Fibroblast of villous mesenchyme (primary cell): Measurements from ENCODE around the gene HCN2. TPM values are rescaled to one million over a fixed set of nuclear protein-coding genes. Genes with fewer than 3 reads are reported as not detected.

Experiments used
- DNase-seq: peaks from one replicate; pipeline ENCODE4 v3.0.0-alpha.2; 2010; ENCODE audit warnings: low read depth
- H3K4me3 ChIP-seq: 2 replicates; pipeline ENCODE4 v1.5.1; 2011; ENCODE audit warnings: low read depth, mild to moderate bottlenecking, low read length
- total RNA-seq: library from RNA; depleted of rRNA; stranded (reverse); fragments of >200 nt; gene quantifications from 2 replicates; pipeline ENCODE4 v1.2.3, GENCODE V29; 2012
- TF ChIP-seq, protein P1 (sequence below): IDR thresholded peaks from 2 replicates; pipeline ENCODE4 v1.5.1; 2012; ENCODE audit warnings: low read depth, mild to moderate bottlenecking, low read length; ENCODE audit not compliant: insufficient read depth

HCN2 gene
- total RNA-seq, 1 donor = 0.86 TPM

DNA sequence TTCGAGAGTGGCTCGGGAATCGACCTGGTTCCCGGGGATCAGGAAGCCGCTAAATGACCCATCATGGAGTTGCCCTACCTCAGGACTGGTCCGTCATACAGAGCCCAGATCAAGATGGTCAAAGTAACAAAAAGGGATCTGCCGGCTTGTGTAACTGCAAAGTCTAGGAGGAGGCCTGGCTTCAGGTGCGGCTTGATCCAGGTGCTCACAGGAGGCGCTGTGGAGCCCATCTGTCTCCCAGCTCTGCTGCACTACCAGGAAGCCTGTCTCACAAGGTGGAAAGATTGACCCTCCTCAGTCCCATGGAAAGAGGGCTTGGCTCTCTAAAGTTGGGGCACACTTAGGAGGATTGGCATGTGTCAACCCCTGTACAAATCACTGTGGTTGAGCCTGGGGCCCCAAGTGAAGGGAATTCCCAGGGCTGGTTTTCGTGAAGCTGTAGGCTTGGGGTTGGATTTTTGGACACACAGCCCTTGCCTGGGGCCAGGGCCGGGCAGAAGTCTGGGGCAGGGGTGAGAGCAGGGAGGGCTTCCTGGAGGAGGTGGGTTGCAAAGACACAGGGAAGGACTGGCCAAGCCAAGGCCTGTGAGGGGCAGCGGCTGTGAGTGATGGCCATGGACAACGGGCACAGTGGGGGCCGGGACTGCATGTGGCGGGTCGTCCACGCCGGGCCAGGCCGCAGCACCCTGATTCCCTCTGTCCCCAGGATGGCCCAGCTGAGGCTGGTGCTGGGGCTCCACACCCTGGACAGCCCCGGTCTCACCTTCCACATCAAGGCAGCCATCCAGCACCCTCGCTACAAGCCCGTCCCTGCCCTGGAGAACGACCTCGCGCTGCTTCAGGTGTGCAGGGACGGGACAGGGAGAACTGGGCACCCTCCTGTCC, 41.6 kb upstream of the HCN2 start:
- TF ChIP-seq, protein P1, sequence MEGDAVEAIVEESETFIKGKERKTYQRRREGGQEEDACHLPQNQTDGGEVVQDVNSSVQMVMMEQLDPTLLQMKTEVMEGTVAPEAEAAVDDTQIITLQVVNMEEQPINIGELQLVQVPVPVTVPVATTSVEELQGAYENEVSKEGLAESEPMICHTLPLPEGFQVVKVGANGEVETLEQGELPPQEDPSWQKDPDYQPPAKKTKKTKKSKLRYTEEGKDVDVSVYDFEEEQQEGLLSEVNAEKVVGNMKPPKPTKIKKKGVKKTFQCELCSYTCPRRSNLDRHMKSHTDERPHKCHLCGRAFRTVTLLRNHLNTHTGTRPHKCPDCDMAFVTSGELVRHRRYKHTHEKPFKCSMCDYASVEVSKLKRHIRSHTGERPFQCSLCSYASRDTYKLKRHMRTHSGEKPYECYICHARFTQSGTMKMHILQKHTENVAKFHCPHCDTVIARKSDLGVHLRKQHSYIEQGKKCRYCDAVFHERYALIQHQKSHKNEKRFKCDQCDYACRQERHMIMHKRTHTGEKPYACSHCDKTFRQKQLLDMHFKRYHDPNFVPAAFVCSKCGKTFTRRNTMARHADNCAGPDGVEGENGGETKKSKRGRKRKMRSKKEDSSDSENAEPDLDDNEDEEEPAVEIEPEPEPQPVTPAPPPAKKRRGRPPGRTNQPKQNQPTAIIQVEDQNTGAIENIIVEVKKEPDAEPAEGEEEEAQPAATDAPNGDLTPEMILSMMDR = no peak
- no peak overlapping the region for H3K4me3 ChIP-seq
- DNase-seq = no peak

DNA sequence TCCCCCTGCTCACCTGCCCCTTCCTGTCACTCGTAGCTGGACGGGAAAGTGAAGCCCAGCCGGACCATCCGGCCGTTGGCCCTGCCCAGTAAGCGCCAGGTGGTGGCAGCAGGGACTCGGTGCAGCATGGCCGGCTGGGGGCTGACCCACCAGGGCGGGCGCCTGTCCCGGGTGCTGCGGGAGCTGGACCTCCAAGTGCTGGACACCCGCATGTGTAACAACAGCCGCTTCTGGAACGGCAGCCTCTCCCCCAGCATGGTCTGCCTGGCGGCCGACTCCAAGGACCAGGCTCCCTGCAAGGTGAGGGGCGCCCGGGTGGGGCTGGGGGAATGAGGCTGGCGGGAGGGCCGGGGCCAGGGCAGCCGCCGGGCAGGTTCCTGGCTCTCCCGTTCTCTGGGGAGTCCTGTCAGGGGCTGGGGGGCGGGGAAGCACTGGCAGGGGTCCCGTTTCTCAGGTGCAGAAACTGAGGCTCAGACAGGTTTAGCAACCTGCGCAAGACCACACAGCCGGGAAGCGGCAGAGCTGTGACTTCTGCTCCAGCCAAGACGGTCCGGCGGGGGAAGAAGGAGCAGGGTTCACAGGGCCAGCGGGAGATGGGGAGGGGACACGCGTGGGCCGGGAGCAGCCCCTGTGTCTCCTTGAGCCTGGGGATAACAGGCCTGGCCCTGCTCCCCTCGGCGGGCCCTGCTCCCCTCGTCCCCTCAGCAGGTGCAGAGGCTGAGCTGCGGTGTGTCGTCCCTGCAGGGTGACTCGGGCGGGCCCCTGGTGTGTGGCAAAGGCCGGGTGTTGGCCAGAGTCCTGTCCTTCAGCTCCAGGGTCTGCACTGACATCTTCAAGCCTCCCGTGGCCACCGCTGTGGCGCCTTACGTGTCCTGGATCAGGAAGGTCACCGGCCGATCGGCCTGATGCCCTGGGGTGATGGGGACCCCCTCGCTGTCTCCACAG, 40.5 kb upstream of the HCN2 start:
- TF ChIP-seq, protein P1 = no peak
- no peak for DNase-seq
- H3K4me3 ChIP-seq = no peak overlapping the region

DNA sequence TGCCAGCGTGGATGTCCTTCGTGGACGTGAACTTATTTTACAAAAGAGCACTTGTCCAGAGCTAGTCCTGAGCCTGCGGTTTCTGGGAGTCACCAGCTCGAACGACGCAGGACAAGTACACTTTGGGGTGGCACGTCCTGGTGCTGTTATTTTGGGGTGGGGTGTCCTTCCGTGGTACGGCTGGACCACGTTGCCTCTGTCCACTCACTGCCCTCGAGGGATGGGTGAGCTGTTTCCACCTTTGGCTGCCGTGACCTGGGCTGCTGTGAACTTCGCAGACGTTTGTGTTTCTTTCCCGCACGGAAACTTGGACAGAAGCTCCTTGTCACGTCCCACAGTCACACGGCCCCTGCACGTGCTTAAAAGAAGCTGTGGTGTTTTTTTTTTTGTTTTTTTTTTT, 34.9 kb upstream of the HCN2 start:
- TF ChIP-seq, protein P1 = no peak
- DNase-seq = peak; percentile 21
- H3K4me3 ChIP-seq = no peak overlapping the region

DNA sequence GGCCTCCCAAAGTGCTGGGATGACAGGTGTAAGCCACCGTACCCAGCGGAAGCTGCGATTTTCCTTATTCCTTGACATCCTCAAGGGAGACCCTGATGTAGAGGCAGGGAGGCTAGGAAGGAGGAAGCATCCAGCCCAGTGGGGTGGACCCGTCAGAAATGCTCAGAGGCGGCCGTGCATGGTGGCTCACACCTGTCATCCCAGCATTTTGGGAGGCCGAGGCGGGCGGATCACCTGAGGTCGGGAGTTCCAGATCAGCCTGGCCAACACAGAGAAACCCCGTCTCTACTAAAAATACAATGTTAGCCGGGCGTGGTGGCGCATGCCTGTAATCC, 34.2 kb upstream of the HCN2 start:
- TF ChIP-seq, protein P1 = no peak
- DNase-seq = no peak
- H3K4me3 ChIP-seq = no peak overlapping the region

DNA sequence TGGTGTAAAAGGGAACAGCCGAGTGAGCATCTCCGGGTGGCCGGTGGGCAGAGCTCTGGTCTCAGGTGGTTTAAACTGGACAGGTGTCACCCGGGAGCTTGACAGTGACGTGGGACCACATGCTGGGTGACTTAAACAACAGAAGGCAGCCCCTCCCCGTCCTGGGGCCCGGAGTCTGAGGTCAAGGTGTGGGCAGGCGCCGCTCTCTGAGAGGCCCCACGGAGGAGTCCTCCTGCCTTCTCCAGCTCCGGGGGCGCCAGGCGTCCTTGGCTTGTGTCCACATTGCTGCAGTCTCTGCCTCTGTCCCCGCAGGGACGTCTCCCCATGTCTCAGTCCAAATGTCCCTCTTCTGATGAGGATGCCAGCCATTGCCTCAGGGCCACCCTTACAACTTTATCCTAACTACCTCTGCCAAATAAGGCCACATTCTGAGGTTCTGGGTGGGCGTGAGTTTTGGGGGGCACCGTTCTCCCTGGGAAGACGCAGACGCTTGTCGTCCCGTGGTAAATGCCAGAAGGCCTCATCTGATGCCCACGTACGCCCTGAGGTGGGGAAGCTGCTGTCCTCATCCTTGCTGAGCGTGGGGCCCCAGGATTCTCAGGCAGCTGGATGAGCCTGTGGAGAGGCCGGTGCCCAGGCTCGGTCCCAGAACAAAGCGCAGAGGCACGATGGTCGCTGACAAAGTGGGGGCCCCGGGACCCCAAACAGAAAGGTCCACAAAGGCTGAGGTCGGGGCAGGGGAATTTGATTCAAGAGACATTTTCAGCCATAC, 32.9 kb upstream of the HCN2 start:
- TF ChIP-seq, protein P1 = no peak
- no peak for DNase-seq

DNA sequence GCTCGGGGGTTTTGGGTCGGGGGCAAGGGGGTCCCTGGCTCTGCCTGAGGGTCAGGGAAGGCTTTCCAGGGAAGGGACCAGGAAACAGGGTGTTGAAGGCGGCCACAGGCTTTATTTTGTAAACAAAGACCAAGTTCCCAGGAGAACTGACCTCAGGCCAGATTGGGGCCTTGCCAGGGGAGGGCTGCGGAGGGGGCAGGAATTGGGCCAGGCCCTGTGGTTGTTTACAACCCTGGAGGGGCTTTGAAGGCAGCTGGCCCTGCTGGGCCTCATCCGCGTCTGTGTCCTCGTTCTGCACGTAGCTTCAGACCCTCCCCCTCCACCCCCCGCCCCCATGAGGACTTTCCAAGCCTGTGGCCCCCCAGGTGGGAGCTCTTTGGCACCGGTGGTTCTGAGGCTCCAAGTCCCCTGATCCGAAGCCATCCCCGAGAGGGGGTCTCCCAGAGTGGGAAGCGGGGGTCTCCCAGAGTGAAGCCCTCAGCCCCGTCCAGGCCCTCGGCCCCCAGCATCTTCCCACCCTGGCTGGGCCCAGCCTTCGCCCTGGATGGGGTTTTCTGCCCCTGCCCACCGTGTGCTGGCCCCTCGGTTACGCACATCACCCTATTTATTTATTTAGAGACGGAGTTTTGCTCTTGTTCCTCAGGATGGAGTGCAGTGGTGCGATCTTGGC, 30.8 kb upstream of the HCN2 start:
- DNase-seq = peak; percentile 95
- no peak overlapping the region for H3K4me3 ChIP-seq
- TF ChIP-seq, protein P1 = no peak

More for the DNA sequence above, 32.9 kb upstream of the HCN2 start:
- H3K4me3 ChIP-seq = no peak overlapping the region
